OCI-LY3 (cell line): Measurements from ENCODE around the gene TCF4.

ENCODE experiments used
- H2AFZ ChIP-seq: fragments of 200-600, 300-600 bp; shearing (Covaris generic); 2 replicates; pipeline ENCODE4 v1.6.0; 2014; ENCODE audit warnings: antibody characterized with exemption, low read depth, low read length
- H3K27ac ChIP-seq: fragments of 200-600, 300-600 bp; sonication (generic); 2 replicates; pipeline ENCODE4 v1.5.1; 2014; ENCODE audit warnings: mild to moderate bottlenecking, low read length, moderate library complexity, mixed read lengths
- H3K27me3 ChIP-seq: fragments of 200-600, 300-600 bp; sonication (generic); 2 replicates; pipeline ENCODE4 v1.6.1; 2014; ENCODE audit warnings: low read depth, low read length, mixed read lengths
- H3K36me3 ChIP-seq: fragments of 200-600, 300-600 bp; sonication (generic); replicated peaks from 2 replicates; pipeline ENCODE3; 2014; ENCODE audit warnings: low read depth, low read length, mixed read lengths
- H3K4me1 ChIP-seq: fragments of 300-600, 200-600 bp; sonication (generic); 2 replicates; pipeline ENCODE4 v1.6.1; 2014; ENCODE audit warnings: low read length, mixed read lengths
- H3K4me2 ChIP-seq: fragments of 200-600, 300-600 bp; sonication (generic); 2 replicates; pipeline ENCODE4 v1.6.1; 2014; ENCODE audit warnings: low read length, mixed read lengths
- H3K4me3 ChIP-seq: fragments of 300-600, 200-600 bp; sonication (generic); 2 replicates; pipeline ENCODE4 v1.5.1; 2014; ENCODE audit warnings: antibody characterized with exemption, mild to moderate bottlenecking, low read length, moderate library complexity
- H3K79me2 ChIP-seq: fragments of 300-600, 200-600 bp; shearing (Covaris generic); 2 replicates; pipeline ENCODE4 v1.6.1; 2014; ENCODE audit warnings: mild to moderate bottlenecking, low read length, mixed read lengths
- H3K9ac ChIP-seq: fragments of 300-600, 200-600 bp; shearing (Covaris generic); 2 replicates; pipeline ENCODE4 v1.6.0; 2014; ENCODE audit warnings: mild to moderate bottlenecking, low read length, moderate library complexity
- H3K9me3 ChIP-seq: fragments of 200-600, 300-600 bp; shearing (Covaris generic); 2 replicates; pipeline ENCODE4 v1.6.1; 2014; ENCODE audit warnings: low read length, mixed read lengths; ENCODE audit not compliant: insufficient read depth
- H4K20me1 ChIP-seq: fragments of 200-600, 300-600 bp; sonication (generic); 2 replicates; pipeline ENCODE4 v1.6.1; 2016; ENCODE audit warnings: low read length, mixed read lengths; ENCODE audit not compliant: insufficient read depth
- CTCF ChIP-seq: fragments of 200-600, 300-600 bp; sonication (generic); IDR thresholded peaks from 2 replicates; pipeline ENCODE4 v1.5.1; 2014; ENCODE audit warnings: antibody characterized with exemption, low read length, low read depth
- EZH2phosphoT487 ChIP-seq: fragments of 200-600 bp; shearing (Covaris generic); IDR thresholded peaks from 2 replicates; pipeline ENCODE4 v1.6.1; 2018; ENCODE audit warnings: antibody characterized with exemption, mixed run types, low read depth

TCF4 gene

GRCh38 chr18:55247032-55247431, 341.0 kb downstream of the TCF4 start:
- no peak for TF ChIP-seq EZH2phosphoT487
- TF ChIP-seq CTCF, result no peak
- H3K4me2 ChIP-seq, result peak overlapping the region; percentile 58
- H2AFZ ChIP-seq, result no peak overlapping the region
- peak overlapping the region; percentile 86 for H3K27ac ChIP-seq
- peaks cover 55% of the 10 kb centered on the region for H3K36me3 ChIP-seq
- no peaks in the 10 kb centered on the region for H3K9me3 ChIP-seq
- H3K9ac ChIP-seq, result peak overlapping the region; percentile 78
- H3K4me1 ChIP-seq, result peaks cover 100% of the 10 kb centered on the region
- peak overlapping the region; percentile 2; the same call in 1 of the 2 replicates for H3K4me3 ChIP-seq
- H3K79me2 ChIP-seq, result peaks cover 92% of the 10 kb centered on the region
- H3K27me3 ChIP-seq, result no peaks in the 10 kb centered on the region
- peaks cover 3% of the 10 kb centered on the region; the same call in 1 of the 2 replicates for H4K20me1 ChIP-seq

DNA sequence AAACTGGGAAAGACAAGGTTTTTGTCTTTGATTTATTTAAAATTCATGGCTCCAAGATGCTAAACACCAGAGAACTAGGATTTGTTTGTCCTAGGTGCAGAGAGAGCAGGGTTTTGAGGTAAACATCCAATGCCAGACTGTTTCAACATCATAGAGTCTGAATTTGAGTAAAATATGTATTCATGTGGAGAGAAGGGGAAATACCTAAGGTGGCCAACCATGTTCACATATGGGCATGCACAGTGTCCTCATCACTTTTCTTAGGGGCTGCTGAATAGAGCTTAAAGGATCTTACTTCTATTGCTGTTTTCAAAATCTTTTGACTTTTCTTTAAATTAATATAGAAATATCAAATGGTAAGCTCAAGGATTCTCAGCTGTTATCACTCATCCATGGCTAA, 341.7 kb downstream of the TCF4 start:
- H3K27ac ChIP-seq, result peak overlapping the region; percentile 86
- peaks cover 92% of the 10 kb centered on the region for H3K79me2 ChIP-seq
- peaks cover 3% of the 10 kb centered on the region; the same call in 1 of the 2 replicates for H4K20me1 ChIP-seq
- no peaks in the 10 kb centered on the region for H3K27me3 ChIP-seq
- H2AFZ ChIP-seq, result no peak overlapping the region
- peaks cover 100% of the 10 kb centered on the region for H3K4me1 ChIP-seq
- peaks cover 58% of the 10 kb centered on the region for H3K36me3 ChIP-seq
- peak overlapping the region; percentile 78 for H3K9ac ChIP-seq
- peak overlapping the region; percentile 17 for H3K4me3 ChIP-seq
- peak overlapping the region; percentile 58 for H3K4me2 ChIP-seq
- no peaks in the 10 kb centered on the region for H3K9me3 ChIP-seq
- TF ChIP-seq EZH2phosphoT487 (no peak), CTCF (no peak)

GRCh38 chr18:55245211-55245614, 342.8 kb downstream of the TCF4 start:
- peaks cover 3% of the 10 kb centered on the region; the same call in 1 of the 2 replicates for H4K20me1 ChIP-seq
- H3K9me3 ChIP-seq, result no peaks in the 10 kb centered on the region
- peaks cover 60% of the 10 kb centered on the region for H3K36me3 ChIP-seq
- peak overlapping the region; percentile 58 for H3K4me2 ChIP-seq
- H3K4me3 ChIP-seq, result peak overlapping the region; percentile 30
- H3K9ac ChIP-seq, result peak overlapping the region; percentile 78
- peaks cover 100% of the 10 kb centered on the region for H3K4me1 ChIP-seq
- TF ChIP-seq EZH2phosphoT487 (no peak), CTCF (no peak)
- peaks cover 90% of the 10 kb centered on the region for H3K79me2 ChIP-seq
- H3K27me3 ChIP-seq, result no peaks in the 10 kb centered on the region
- H3K27ac ChIP-seq, result peak overlapping the region; percentile 86
- no peak overlapping the region for H2AFZ ChIP-seq

DNA sequence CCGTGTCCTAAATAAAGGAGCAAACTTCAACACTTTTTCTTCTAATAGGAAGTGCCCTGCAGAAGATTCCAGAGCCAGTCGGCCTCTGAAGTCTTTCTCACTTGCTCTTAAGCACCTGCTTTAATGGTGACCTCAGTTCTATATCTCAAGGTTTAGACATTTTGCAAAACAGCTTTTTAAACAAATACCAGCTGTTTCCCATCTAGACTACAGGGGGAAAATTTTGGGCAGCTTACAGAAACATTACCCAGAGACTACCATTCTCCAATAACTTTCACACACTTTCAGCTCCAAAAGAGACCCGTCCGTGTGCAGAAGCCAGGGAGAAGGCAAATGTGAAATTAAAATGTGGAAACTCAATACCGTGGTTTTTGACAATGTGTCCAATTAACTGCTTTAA, 343.4 kb downstream of the TCF4 start:
- Histone ChIP-seq H2AFZ (no peak overlapping the region), H3K4me1 (peaks cover 100% of the 10 kb centered on the region), H3K27me3 (no peaks in the 10 kb centered on the region), H3K79me2 (peaks cover 92% of the 10 kb centered on the region), H3K9ac (peak overlapping the region; percentile 78), H3K27ac (peak overlapping the region; percentile 86), H4K20me1 (peaks cover 3% of the 10 kb centered on the region; the same call in 1 of the 2 replicates), H3K4me3 (peak overlapping the region; percentile 30), H3K9me3 (no peaks in the 10 kb centered on the region), H3K4me2 (peak overlapping the region; percentile 58), H3K36me3 (peaks cover 63% of the 10 kb centered on the region)
- TF ChIP-seq CTCF (no peak), EZH2phosphoT487 (no peak)
